ENCODE data around the gene CSGALNACT2. TPM values are rescaled to one million over a fixed set of nuclear protein-coding genes. Genes with fewer than 3 reads are reported as not detected.

The CSGALNACT2 gene
- total and polyA plus RNA-seq, 2 donors (not counting 1 experiment from before 2014, with no cell fraction given), result 10.9 to 24.0 TPM

- peak overlapping the region; percentile 63 for H3K9ac ChIP-seq (ENCODE audit: low read length)
- intact Hi-C loops (cut with micrococcal nuclease), result loop anchor here (1.0 kb wide), 2 partner anchors 63 to 96 kb away; partner anchors contain the start of gene CSGALNACT2
- POLR2A ChIA-PET, result interaction anchor here (0.8 to 1.1 kb wide), 2 partner anchors 62 to 208 kb away, joined by 3 to 5 read pairs; partner anchors contain the start of gene HNRNPF
- H3K79me2 ChIP-seq (ENCODE audit: control insufficient read depth, insufficient read depth, low read length), result no peaks in the 10 kb centered on the region
- Mint-ChIP-seq H3K4me3 (peak overlapping the region; percentile 45), H3K4me1 (peaks cover 9% of the 10 kb centered on the region), H3K9me3 (ENCODE audit: insufficient read depth) (no peaks in the 10 kb centered on the region), H3K27ac (no peak overlapping the region), H3K27me3 (no peaks in the 10 kb centered on the region)
- H3K4me1 ChIP-seq (ENCODE audit: control insufficient read depth in 2 of 2, insufficient read depth in 2 of 2, low read length in 2 of 2), result peaks cover 7 to 16% of the 10 kb centered on the region in 2 donors
- no peak overlapping the region for H3K27ac ChIP-seq (ENCODE audit: low read length in 2 of 2)
- H3K9me3 ChIP-seq (ENCODE audit: control extremely low read depth in 1 of 3, control insufficient read depth in 2 of 3, insufficient read depth in 1 of 3, low read length in 2 of 3), result peaks cover 0 to 7% (median 0%) of the 10 kb centered on the region in 3 donors
- H2AFZ ChIP-seq (ENCODE audit: insufficient read depth, low read depth, low read length, poor library complexity, severe bottlenecking), result peak overlapping the region; percentile 87
- H3K36me3 ChIP-seq (replicated peaks in 1 of 2; ENCODE audit: control extremely low read depth in 1 of 2, control insufficient read depth in 1 of 2, extremely low read depth in 1 of 2, insufficient read depth in 2 of 2, low read length in 1 of 2), result no peaks in the 10 kb centered on the region
- CTCF ChIA-PET, result interaction anchor here (1.0 to 1.5 kb wide), 4 partner anchors 8 to 261 kb away, joined by 3 to 4 read pairs (median 4); partner anchors contain the start of gene CSGALNACT2
- 68% methylated on average over 8 of the region's 11 CpGs for WGBS (ENCODE audit: insufficient coverage)
- H3K27me3 ChIP-seq (replicated peaks in 1 of 4; ENCODE audit: control extremely low read depth in 1 of 4, control insufficient read depth in 3 of 4, insufficient read depth in 4 of 4, low read length in 3 of 4), result no peaks in the 10 kb centered on the region
- H3K4me3 ChIP-seq (ENCODE audit: control extremely low read depth in 1 of 5, extremely low read depth in 1 of 5, insufficient read depth in 1 of 5, low read depth in 2 of 5, low read length in 4 of 5), result peak overlapping the region in 4 of 5 experiments; percentile 51 to 76 (median 62)
- DNase-seq (no peak), ATAC-seq (ENCODE audit: low read depth) (no peak)
- no peak for TF ChIP-seq CTCF (IDR thresholded peaks at IDR 0.05)
- TF ChIP-seq EZH2 (IDR thresholded peaks at IDR 0.05; ENCODE audit: borderline replicate concordance, insufficient read depth, low read depth, low read length, poor library complexity, severe bottlenecking), result no peak
- H4K20me1 ChIP-seq (ENCODE audit: control insufficient read depth, insufficient read depth, low read length, poor library complexity, severe bottlenecking), result no peaks in the 10 kb centered on the region
- peak overlapping the region; percentile 99 for H3K4me2 ChIP-seq (replicated peaks; ENCODE audit: low read depth, low read length, poor library complexity, severe bottlenecking)
Measured at GRCh38 chr10:43201545-43202131, 63.4 kb downstream of the CSGALNACT2 start.

GRCh38 chr10:43202224-43202656, 64.0 kb downstream of the CSGALNACT2 start:
- Mint-ChIP-seq H3K4me1 (peaks cover 9% of the 10 kb centered on the region), H3K4me3 (peak overlapping the region; percentile 89), H3K9me3 (ENCODE audit: insufficient read depth) (no peaks in the 10 kb centered on the region), H3K27me3 (no peaks in the 10 kb centered on the region), H3K27ac (peak overlapping the region; percentile 65)
- Histone ChIP-seq H3K4me2 (replicated peaks; ENCODE audit: low read depth, low read length, poor library complexity, severe bottlenecking) (peak overlapping the region; percentile 99), H3K36me3 (replicated peaks in 1 of 2; ENCODE audit: control extremely low read depth in 1 of 2, control insufficient read depth in 1 of 2, extremely low read depth in 1 of 2, insufficient read depth in 2 of 2, low read length in 1 of 2) (no peaks in the 10 kb centered on the region), H3K4me1 (ENCODE audit: control insufficient read depth in 2 of 2, insufficient read depth in 2 of 2, low read length in 2 of 2) (peaks cover 7 to 16% of the 10 kb centered on the region in 2 donors), H4K20me1 (ENCODE audit: control insufficient read depth, insufficient read depth, low read length, poor library complexity, severe bottlenecking) (no peaks in the 10 kb centered on the region), H3K27ac (ENCODE audit: low read length in 2 of 2) (no peak overlapping the region), H2AFZ (ENCODE audit: insufficient read depth, low read depth, low read length, poor library complexity, severe bottlenecking) (peak overlapping the region; percentile 87), H3K79me2 (ENCODE audit: control insufficient read depth, insufficient read depth, low read length) (no peaks in the 10 kb centered on the region), H3K9ac (ENCODE audit: low read length) (peak overlapping the region; percentile 63), H3K4me3 (ENCODE audit: control extremely low read depth in 1 of 5, extremely low read depth in 1 of 5, insufficient read depth in 1 of 5, low read depth in 2 of 5, low read length in 4 of 5) (peak overlapping the region; percentile 7 to 76 (median 60)), H3K27me3 (replicated peaks in 1 of 4; ENCODE audit: control extremely low read depth in 1 of 4, control insufficient read depth in 3 of 4, insufficient read depth in 4 of 4, low read length in 3 of 4) (no peaks in the 10 kb centered on the region), H3K9me3 (ENCODE audit: control extremely low read depth in 1 of 3, control insufficient read depth in 2 of 3, insufficient read depth in 1 of 3, low read length in 2 of 3) (peaks cover 0 to 7% (median 0%) of the 10 kb centered on the region in 3 donors)
- ATAC-seq (ENCODE audit: low read depth) (peak; percentile 56), DNase-seq (peak; percentile 68)
- WGBS (ENCODE audit: insufficient coverage), result 2% methylated on average over 23 of the region's 29 CpGs
- TF ChIP-seq CTCF (IDR thresholded peaks at IDR 0.05), result peak; percentile 75
- no peak for TF ChIP-seq EZH2 (IDR thresholded peaks at IDR 0.05; ENCODE audit: borderline replicate concordance, insufficient read depth, low read depth, low read length, poor library complexity, severe bottlenecking)
- CTCF ChIA-PET, result interaction anchor here (1.0 to 1.5 kb wide), 4 partner anchors 8 to 260 kb away, joined by 3 to 4 read pairs (median 4); partner anchors contain the start of gene CSGALNACT2
- POLR2A ChIA-PET, result interaction anchor here (0.8 to 1.1 kb wide), 2 partner anchors 63 to 207 kb away, joined by 3 to 5 read pairs; partner anchors contain the start of gene HNRNPF
- intact Hi-C loops (cut with micrococcal nuclease), result loop anchor here (1.0 kb wide), 2 partner anchors 64 to 97 kb away; partner anchors contain the start of gene CSGALNACT2

Data from B cell (primary cell).